T-helper 2 cell treated with Interferon-gamma antibody and Interleukin-4, amounts not matched to agents 100 ng/mL and 5 ng/mL, for 36 hours (primary cell): ENCODE results near the gene FRMD8. TPM values are rescaled to one million over a fixed set of nuclear protein-coding genes. Genes with fewer than 3 reads are reported as not detected.
"Not testable (repeated sequence)": the region's sequence is repeated elsewhere in the genome, so short reads cannot be mapped to it uniquely, and the experiment has no call there.

ENCODE experiments used
- intact Hi-C: fragments of 100-400 bp; cut with micrococcal nuclease; formaldehyde crosslinking; loops from one replicate; pipeline ENCODE4 v1.15.1; 2023
- total RNA-seq: library from RNA; stranded (reverse); gene quantifications from 2 replicates; pipeline ENCODE4 v1.2.3, GENCODE V29; 2022

The FRMD8 gene
- total RNA-seq, 1 donor from 2014 or later, result 54.1 TPM

DNA sequence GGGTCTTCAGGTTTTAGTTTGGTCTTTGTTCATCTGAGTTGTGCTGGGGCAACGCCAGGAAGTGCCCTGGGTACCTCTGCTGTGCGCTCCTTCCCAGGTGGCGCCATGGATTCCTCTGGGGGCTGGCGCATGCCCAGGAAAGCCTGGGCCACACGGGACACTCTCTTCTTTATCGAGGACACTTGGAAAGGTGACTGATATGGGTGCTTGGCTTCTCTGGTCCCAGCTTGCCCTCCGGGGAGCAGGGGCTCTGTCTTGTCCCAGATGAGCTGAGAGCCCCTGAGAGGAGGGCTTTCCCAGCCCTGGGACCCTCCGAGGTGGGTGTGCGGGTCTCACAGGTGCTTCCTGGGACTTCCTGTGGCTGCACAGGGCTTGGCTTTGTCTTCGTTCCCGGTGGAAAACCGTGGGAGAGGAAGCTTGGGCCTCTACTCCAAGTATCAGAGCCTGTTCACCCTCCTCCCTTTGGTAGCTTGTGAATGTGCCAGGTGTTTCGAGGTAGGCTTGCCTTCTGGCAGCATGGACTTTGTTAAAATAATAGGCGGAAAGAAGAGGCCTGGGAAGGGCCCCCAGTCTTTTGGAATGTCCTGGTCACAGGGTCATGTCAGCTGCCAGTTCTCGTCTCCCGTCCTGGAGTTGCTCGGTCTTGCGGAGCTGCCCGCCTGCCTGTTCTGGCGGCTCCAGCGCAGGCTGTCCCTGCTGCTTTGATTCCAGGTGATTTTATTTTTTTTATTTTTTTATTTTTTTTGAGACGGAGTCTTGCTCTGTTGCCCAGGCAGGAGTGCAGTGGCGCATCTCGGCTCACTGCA, 26.0 kb downstream of the FRMD8 start:
- intact Hi-C loops, result no loop called here

DNA sequence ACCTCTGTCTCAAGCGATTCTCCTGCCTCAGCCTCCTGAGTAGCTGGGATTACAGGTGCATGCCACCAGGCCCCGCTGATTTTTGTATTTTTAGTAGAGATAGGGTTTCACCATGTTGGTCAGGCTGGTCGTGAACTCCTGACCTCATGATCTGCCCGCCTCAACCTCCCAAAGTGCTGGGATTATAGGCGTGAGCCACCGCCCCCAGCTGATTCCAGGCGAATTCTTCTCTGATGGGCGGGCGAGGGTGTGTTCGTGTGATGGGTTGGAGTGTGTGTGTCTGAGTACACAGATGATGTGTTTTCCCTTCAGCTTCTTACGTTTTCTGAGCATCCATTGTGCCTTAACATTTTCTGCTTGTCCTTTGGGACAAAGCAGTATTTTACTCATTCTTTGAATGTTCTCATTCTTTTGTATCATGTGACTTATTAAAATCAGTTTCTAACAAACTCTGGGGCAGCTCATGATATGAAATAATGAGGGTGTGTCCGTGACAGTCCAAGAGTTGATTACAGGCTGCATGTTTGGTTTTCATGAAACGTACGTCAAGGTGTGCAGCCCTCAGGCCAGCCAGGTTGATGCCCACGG, 26.7 kb downstream of the FRMD8 start:
- intact Hi-C loops, result not testable (repeated sequence)

DNA sequence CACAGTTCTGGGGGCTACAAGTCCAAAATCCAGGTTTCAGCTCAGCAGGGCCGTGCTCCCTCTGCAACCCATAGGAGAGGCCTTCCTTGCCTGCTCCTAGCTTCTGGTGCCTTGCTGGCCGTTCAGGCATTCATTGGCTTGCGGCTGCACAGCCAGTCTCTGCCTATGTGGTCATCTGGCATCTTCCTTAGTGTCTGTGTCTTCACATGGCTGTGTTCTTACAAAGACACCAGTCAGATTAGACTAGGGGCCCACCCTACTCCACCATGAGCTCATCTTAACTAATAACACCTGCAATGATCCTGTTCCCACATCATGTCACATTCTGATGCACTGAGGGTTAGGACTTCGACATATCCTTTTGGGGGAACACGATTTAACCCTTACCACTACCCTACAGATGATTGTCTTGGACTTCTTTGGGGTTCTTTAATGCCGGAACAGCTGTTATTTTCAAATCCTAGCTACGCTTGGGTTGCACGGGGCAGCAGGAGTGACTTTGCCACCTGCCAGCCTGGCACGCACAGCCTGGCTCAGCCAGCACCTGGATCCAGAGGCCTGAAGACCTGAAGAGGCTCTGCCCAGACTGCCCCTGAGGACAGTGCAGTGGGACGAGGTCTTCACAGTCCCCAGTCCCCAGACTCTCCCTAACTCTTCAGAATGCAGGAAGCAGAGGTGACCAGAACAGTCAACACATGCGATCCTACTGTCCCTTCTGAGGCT, 28.5 kb downstream of the FRMD8 start:
- intact Hi-C loops, result no loop called here

DNA sequence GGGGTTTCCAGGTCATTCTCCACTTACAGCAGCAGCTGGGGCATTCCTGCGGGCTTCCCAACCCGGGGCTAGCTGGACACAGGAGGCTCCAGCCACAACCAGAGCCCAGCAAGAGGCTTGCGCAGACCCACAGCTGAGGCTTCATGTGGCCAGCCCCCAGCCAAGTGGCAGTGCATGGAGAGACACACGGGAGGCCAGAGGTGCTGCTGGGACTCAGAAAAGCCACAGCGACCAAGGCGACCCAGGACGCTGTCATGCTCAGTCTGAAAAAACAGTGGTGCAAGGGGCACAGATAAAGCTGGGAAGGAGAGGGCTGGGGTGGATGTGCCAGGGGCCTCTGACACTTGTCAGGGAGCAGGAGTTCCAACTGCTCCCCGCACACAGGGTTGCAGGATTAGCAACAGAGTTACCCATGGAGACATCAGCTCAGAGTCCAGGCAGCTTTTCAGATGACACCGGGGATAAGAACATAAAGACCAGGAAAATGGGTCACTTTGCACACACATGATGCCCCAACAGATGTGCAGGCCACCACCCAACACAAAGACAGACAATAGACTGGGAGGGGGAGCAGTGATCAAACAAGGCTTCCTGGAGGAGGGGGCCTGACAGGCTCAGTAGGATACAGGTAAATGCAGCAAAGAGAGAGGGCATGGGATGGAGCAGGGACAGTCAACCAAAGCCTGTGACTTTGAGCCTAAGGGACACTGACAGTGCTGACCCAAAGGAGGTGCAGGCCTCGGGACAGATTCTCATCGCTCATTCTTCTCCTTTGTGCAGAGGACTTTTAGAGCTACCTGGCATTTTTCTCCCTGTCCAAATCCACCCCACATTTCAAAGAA, 29.3 kb downstream of the FRMD8 start:
- intact Hi-C loops, result loop anchor here (1.0 to 2.0 kb wide), 4 partner anchors 18 to 95 kb away; partner anchors contain the start of gene SLC25A45

DNA sequence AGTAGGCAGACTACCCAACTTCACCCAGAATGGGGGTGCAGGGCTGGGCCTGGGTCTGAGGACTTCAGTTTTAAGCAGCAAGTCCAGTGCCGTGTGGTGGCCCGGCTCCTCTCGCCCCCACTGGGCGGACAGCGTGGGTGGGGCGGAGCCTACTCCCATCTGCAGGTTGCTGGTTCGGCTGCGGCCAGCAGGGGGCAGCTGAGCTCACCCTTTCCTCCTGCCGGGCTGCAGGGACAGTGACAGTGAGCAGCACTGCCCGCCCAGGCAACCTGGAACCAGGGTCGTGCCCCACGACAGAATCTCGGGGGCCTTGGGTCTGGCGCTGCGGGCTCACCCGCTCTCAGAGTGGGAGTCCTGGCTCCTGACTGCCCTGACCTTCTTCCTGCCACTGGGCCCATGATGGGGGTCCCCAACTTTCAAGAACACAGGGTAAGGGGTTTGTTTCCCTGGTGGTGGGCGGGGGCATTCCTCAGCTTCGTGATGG, 29.9 kb downstream of the FRMD8 start:
- intact Hi-C loops, result loop anchor here (1.0 to 2.0 kb wide), 4 partner anchors 17 to 94 kb away; partner anchors contain the start of gene SLC25A45

DNA sequence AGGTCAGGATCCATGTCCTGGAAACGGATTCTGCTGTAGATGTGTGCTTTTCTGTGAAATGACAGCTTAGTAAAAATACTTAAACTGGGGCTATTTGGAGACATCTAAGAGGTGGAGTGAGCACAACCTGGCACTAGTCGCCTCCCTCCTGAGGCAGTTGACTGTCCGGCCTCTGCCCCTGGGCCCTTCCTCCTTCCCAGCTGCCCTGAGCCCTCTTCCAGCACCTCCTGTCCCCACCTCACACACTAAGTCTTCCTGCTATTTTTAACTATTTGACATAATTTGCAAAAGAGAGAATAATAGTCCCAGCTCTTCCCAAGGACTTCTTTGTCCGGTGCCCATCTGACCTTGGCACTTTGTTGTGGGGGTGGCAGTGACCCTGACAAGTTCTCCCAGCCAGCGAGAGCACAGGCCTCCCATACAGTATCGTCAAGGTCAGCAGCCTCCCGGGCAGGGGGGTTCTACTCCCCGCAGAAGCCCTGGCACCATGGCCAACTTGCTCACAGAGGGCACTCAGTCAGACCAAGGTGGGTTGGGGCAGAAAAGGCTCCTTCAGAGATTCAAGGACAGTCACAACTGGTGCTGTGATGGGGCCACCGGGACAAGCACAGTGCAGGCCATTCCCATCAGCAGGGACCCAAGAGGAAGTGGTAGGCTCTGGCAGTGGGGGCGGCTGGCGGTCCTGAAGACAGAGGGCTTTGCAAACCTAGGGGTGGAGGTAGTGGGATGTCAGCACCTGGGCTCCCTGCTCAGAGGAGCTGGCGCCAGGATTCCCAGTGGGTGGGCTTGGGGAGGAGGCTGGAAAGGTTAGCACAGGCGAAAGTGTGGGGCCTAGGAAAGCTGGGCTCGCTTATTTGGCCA, 30.6 kb downstream of the FRMD8 start:
- intact Hi-C loops, result loop anchor here (1.0 to 2.0 kb wide), 4 partner anchors 16 to 93 kb away; partner anchors contain the start of gene SLC25A45

DNA sequence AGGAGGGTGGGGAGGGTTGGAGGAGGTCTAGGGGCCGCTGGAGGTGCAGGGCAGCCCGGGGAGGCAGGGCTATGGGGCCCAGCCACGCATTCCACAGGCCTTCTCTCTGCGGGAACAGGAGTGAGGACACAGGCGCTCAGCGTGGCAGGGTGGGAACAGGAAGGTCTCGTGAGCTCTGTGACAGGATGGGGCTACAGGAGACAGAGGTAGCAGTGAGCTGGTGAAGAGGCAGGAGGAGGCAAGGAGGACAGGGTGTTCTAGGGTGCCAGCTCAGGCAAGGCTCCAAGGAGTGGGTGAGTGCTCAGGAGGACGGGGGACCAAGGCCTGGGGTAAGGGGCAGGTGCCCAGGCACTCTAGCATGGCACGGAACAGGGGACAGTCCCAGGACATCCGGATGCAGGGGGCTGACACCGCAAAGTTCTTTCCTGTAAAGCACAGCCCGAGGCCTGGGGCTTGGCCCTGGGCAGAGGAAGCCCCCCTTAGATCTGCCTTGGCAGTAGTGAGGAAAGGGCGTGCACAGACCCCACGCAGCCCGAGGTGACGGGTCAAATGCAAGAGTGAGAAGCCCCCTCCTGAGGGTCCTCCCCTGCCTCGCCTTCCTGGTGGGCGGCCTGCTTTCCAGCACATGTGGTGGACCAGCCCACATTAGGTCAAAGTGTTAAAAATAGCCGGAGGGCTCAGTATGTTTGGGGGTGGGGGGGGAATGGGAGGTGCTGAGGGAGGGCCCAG, 31.4 kb downstream of the FRMD8 start:
- intact Hi-C loops, result loop anchor here (1.0 to 2.0 kb wide), 2 partner anchors 59 to 152 kb away; partner anchors contain the start of gene ZNRD2

DNA sequence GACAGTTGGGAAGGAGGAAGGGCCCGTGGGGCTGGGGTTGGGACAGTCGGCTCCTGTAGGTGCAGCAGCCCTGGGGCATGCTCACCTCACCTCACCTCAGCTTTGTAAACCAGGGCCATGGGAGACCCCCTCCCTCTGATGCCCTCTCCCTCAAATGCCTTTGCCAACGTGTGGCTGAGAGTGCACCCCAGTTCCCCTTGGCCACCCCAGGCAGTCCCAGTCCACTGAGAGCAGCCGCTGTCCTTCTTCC, 31.9 kb downstream of the FRMD8 start:
- intact Hi-C loops, result loop anchor here (1.0 kb wide), 1 partner anchor 152 kb away; the partner anchor contains the start of gene ZNRD2

DNA sequence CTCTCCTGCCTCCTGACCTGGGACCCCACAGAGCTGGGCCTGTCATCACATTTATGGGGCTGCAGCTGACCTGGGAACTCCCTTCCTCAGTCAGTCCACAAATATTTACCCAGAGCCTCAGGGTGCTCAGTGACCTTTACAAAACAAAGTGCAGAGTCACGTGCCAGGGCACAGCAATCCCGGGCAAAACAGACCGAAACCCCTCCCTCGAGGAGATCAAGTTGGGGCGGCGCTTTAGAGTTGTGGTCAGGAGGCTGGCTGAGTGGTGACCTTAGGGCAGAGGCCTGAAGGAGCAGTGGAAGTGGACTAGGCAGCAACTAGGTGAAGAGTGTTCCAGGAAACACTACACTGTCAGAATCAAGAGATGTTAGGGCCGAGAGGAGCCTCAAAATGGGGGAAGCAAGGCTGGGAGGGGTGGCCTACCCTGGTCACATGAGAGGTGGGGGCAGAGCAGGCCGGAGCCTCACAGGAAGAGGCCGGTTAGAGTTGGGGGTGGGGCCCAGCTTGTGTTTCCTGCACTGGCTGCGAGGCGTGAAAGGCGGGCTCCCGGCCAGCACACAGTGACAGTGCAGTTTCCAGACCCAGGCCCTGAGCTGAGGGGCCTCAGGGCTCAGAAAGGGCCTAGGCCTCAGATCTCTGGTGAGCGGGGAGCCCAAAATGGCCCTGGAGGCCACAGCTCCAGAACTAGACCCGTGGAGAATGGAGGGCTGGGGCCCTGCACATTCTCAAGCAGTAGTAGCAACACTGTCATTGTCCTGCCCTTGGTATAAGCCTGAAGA, 32.4 kb downstream of the FRMD8 start:
- intact Hi-C loops, result loop anchor here (1.0 kb wide), 1 partner anchor 151 kb away; the partner anchor contains the start of gene ZNRD2

DNA sequence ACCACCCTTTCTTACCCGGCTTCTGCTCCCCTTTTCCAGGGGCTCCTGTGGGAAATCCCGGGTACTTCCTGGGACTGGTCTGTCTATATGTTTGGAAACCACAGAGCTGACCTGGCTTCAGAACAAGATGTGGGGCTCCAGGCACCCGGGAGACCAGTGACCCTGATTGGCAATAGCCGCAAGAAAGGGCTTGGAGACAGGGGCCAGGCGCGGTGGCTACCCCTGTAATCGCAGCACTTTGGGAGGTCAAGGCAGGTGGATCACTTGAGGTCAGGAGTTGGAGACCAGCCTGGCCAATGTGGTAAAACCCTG, 33.0 kb downstream of the FRMD8 start:
- intact Hi-C loops, result no loop called here

DNA sequence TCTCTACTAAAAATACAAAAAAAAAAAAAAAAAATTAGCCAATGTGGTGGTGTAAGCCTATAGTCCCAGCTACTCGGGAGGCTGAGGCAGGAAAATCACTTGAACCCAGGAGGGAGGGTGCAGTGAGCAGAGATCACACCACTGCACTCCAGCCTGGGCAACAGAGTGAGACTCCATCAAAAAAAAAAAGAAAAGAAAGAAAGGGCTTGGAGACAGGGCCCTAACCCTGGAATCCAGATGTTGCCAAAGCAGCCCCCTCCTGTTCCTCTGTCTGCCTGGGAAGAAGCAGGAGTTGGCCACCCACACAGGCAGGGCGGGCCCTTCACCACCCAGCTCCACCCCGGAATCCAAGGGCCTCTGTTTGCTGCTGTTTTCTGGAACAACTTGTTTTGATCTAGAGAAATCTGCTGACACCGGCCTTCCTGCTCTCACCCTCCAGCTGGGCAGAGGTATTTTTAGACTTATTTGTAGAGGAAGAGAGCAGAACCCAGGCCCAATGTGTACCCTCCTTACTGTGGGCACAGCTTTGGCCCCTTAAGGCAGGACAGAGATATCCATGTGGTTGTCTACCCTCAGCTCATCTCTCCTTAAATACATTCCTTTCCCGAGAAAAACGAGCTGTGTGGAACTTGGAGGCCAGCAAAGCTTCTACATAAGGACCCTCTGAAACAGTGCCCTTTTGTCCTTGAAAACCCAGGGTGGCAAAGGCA, 33.5 kb downstream of the FRMD8 start:
- intact Hi-C loops, result no loop called here

DNA sequence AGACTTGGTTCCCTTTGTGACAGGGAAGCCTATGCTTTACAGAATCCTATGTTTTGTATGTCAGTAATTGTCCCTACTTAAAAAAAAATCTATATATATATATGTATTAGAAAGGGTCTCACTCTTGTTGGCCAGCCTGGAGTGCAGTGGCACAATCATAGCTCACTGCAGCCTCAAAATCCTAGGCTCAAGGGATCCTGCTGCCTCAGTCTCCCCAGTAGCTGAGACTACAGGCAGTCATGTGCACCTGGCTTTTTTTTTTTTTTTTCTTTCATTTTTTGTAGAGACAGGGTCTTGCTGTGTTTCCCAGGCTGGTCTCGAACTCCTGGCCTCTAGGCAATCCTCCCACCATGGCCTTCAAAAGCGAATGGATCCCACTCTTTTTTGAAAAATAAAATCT, 34.1 kb downstream of the FRMD8 start:
- intact Hi-C loops, result no loop called here

DNA sequence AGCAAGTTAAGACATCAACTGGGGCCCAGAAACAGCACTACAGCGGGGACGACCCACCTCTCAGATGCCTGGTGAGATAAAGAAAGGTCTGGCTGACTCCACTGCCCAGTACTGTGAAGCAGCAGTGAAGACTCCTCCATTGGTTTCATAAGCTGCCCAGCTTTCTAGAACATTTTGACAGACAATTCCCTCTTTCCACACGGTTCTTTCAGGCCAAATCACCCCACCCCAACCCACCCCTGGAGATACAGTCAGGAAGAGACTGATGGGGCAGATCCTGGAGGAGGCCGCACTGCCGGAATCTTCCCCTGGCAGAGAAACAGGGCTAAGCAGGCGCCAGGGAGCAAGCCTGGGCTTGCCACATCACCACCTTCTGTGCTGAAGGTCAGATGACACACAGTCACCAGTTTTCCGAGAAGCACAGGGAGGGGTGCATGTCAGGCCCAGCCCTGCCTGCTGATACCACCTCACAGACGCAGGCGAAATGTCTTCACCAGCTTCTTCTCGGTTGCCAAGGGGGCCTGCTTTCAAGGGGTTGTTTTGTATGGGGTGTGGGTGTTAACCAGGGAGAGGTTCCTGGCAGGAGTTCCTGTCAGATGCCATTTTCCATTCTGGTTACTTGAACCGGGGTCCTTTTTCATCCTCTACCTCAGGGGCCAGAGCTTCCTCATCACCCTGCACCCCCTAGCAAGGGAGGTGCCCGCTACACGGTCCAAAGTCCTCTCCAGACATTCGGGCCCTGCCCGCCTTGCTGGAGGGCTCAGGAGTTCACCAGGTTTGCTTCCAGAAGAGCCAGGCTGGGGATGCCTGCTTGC, 34.7 kb downstream of the FRMD8 start:
- intact Hi-C loops, result no loop called here

DNA sequence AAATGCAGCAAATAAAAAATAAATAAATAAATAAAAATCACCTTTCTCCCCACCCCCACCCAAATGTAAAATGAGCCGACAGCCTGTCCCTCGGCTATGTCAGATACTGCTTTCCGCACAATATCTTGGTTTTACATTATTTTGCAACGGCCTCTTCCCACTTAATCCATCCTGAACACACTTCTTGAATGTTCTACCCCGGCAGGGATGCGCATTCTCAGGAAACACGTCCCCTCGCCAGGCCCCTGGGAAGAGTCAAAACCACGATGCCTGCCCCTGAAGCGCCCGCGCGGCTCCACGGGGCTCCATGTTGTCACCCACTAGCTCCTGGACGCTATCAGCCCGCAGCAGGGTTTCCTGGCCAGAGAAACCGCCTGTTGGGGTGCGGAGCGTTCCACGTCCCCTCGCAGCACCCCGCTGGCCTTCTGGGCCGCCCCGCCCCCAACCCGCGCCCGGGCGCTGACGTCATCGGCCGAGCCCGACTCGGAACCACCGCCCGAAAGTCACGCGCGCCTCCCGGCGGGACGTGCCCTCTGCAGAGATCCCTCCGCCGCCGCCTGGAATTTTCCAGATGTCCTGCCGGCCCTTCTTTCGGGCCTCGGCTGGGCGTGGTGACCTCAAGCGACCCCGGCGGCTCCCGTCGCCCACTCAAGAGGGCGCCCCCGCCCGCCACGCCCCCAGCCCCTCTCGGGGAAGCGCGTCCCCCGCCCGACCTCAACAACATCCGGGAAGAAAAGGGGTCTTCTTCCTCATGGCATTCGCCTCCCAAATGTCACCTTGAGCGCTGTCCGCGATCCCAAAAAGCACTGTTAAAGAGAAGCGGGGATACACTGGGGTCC, 35.6 kb downstream of the FRMD8 start:
- intact Hi-C loops, result loop anchor here (1.0 kb wide), 1 partner anchor 75 kb away; no protein-coding TSS in a partner anchor

DNA sequence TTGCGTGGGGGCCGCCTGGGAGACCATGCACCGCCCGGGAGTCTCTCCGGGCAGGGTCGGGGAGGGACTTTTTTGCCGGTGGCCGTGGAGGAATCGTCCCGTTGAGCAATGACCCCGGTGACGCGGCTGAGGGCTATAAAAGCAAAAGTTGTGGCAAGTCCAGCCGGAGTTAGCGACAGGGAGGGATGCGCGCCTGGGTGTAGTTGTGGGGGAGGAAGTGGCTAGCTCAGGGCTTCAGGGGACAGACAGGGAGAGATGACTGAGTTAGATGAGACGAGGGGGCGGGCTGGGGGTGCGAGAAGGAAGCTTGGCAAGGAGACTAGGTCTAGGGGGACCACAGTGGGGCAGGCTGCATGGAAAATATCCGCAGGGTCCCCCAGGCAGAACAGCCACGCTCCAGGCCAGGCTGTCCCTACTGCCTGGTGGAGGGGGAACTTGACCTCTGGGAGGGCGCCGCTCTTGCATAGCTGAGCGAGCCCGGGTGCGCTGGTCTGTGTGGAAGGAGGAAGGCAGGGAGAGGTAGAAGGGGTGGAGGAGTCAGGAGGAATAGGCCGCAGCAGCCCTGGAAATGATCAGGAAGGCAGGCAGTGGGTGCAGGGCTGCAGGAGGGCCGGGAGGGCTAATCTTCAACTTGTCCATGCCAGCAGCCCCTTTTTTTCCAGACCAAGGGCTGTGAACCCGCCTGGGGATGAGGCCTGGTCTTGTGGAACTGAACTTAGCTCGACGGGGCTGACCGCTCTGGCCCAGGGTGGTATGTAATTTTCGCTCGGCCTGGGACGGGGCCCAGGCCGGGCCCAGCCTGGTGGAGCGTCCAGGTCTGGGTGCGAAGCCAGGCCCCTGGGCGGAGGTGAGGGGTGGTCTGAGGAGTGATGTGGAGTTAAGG, 36.4 kb downstream of the FRMD8 start, which contains the start of gene NEAT1:
NEAT1 (plus strand) TSS at position 166 of the 883 bp plus-strand sequence.
- intact Hi-C loops, result loop anchor here (1.0 kb wide), 1 partner anchor 74 kb away; no protein-coding TSS in a partner anchor
